GM21515 (cell line): Measurements from ENCODE around the gene ARHGAP10.
A peak's percentile ranks its signal among the peaks of the same experiment; 100 is the strongest.
"Not testable (repeated sequence)": the region's sequence is repeated elsewhere in the genome, so short reads cannot be mapped to it uniquely, and the experiment has no call there.

Source experiments
- ATAC-seq: cut with Tn5 transposase; IDR thresholded peaks from one replicate; pipeline ENCODE4 v1.9.1; 2021; ENCODE audit not compliant: unreplicated experiment

Gene ARHGAP10

DNA sequence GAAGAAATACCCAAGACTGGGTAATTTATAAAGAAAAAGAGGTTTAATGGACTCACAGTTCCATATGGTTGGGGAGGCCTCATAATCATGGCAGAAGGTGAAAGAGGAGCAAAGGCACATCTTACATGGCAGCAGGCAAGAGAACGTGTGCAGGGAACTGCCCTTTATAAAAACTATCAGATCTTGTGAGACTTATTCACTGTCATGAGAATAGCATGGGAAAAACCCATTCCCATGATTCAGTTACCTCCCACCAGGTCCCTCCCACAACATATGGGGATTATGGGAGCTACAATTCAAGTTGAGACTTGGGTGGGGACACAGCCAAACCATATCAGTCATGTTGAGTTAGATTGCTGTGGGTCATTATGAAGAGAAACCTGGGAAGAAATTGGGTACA, 153.3 kb downstream of the ARHGAP10 start:
- not testable (repeated sequence) for ATAC-seq

DNA sequence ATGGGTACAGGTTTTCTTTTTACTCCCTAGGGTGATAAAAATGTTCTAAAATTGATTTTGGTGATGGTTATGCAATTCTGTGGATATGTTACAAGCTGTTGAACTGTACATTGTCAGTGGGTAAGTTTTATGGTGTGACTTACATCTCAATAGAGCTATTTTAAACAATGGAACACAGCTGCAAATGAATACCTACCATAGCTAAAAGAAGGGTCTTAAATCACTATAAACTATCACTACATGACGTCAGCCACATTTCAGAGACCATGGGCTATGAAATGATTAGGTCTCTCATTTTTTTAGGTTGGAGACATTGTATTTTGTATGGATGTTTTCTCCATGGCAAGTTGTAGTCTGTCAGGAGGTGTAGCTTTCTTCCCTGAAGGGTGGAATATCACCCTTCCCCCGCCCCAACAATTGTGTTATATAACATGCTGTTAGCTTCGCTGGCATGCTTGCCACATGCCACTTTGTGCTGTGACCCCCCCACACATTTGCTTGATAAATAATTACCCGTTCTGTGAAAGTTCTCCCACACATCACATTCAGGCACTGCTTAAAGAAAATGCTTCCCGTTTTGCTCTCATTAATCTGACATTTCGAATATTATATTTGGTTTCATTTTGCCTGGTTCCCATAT, 159.7 kb downstream of the ARHGAP10 start:
- no peak for ATAC-seq

DNA sequence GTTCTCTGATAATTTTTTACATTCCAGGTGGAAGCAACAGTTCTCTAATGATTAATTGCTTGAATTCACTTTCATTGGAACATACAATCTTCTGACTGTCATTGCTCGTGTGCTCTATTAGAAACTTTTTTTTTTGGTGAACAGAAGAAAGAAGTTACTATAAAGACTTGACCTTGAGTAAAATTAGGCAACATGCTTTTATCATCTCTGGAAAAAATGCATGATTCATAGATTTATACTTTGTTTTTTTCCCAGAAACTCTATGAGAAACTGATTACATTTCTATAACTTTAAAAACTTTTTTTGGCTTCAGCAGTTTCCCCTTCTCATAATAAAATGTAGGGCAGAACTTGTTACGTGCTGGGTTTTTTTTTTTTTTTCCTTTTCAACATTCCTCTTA, 167.6 kb downstream of the ARHGAP10 start:
- no peak for ATAC-seq

- ATAC-seq: no peak
These were observed 169.5 kb downstream of the ARHGAP10 start for GRCh38 chr4:147901388-147901787.

- no peak for ATAC-seq
These were observed 170.0 kb downstream of the ARHGAP10 start for GRCh38 chr4:147901916-147902315.

GRCh38 chr4:147909225-147909624, 177.3 kb downstream of the ARHGAP10 start:
- ATAC-seq: no peak

DNA sequence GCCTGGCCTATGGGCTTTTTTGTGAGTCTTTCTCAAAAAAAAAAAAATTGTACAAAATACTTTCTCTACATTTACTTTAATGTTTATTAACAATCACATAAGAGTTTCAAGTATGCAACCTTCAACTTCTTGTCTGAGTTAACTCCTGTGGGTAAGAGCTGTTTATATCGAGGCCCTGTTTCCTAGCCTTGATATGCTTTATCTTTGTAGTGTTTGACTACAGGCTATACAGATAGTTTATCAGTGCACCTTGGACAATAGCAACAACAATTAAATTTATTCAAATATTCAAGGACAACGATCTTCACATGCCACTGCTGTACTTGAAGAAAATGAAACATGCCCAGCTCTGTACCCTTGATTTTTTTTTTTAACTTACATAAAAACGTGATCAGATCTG, 178.4 kb downstream of the ARHGAP10 start:
- no peak for ATAC-seq

- ATAC-seq: not testable (repeated sequence)
These were observed 180.2 kb downstream of the ARHGAP10 start for GRCh38 chr4:147912106-147912505.

DNA sequence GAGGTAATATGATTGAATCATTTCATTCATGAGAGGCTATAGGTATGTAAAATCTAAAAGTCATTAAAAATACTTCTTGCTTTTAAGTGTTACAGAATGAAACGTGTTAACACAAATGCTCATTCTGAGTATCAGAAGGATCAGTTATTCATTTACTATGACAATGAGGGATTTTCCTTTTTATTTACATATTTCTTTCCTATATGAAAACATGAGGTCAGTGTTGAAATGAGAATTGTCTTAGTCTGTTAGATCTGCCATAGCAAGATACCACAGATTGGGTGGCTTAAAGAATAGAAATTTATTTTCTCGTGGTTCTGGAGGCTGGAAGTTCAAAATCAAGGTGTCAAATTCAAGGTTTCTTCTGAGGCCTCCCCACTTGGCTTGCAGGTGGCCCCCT, 181.2 kb downstream of the ARHGAP10 start:
- no peak for ATAC-seq

GRCh38 chr4:147916351-147916750, 184.5 kb downstream of the ARHGAP10 start:
- no peak for ATAC-seq

GRCh38 chr4:147923381-147923780, 191.5 kb downstream of the ARHGAP10 start:
- no peak for ATAC-seq

DNA sequence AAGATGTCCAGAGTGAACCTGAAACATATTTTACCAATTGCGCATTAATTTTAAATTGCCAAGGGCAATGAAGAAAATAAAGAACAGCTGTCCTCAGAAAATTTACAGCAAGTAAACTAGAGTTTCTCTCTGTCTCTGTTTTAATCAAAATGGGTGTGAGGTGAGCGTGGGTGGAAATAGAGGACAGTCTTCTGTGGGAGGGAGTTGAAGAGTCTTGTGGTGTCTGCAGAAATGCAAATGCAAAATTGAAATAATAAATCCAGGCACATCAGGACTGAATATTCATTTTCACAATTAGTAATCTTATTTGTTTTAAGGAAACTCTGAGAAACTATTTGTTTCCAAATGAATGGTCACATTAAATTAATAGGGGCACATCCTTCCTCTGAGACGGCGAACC, 192.0 kb downstream of the ARHGAP10 start:
- no peak for ATAC-seq

GRCh38 chr4:147924604-147925412, 192.9 kb downstream of the ARHGAP10 start:
- ATAC-seq: no peak

- no peak for ATAC-seq
These were observed 195.7 kb downstream of the ARHGAP10 start for GRCh38 chr4:147927377-147928137.

DNA sequence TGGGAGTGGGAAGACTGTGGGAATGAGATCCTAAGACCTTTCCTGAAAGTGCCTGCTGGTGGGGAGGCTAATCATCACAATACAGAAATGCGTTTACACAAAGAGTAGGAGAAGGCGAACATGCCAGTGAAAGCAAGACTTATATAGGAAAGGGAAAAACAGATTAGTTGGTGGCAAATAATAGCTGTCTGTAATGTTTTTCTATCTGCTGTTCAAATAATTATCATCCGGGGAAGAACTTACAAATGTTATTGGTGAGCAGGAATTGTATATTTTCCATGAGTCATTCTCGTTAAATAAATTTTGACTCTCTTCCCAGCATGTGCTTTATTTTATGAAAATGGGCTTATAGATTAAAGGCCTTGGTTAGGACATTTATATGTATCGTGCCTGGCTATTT, 196.5 kb downstream of the ARHGAP10 start:
- no peak for ATAC-seq

GRCh38 chr4:147929746-147930145, 197.9 kb downstream of the ARHGAP10 start:
- ATAC-seq: no peak

- no peak for ATAC-seq
These were observed 201.4 kb downstream of the ARHGAP10 start for GRCh38 chr4:147933316-147933715.

GRCh38 chr4:147933779-147934178, 201.9 kb downstream of the ARHGAP10 start:
- ATAC-seq: no peak

DNA sequence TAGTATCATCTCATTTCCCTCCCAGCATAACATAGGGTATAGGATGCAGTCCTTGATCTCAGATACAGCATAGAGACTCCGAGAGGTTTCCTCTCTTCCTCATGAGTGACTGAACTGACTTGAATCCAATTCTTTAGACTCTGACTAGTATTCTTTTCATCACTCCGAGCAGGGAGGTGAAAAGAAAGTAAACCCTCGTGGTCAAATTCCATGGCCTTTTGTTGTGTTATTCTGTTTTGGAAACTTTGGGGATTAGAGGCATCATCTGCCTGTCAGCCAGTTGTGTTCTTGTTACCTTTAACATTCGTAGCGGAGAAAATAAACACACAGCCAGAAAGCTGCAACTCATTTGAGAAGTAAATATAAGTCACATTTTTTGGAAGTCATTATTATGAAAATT, 206.6 kb downstream of the ARHGAP10 start:
- ATAC-seq: no peak

GRCh38 chr4:147940171-147940570, 208.3 kb downstream of the ARHGAP10 start:
- no peak for ATAC-seq

GRCh38 chr4:147941373-147941772, 209.5 kb downstream of the ARHGAP10 start:
- no peak for ATAC-seq

GRCh38 chr4:147942729-147943128, 210.8 kb downstream of the ARHGAP10 start:
- peak; percentile 45 for ATAC-seq
